ENCODE measurements around the gene MYO5C.

- TF ChIP-seq CTCF (optimal IDR thresholded peaks at IDR 0.05 in 1 of 3, IDR thresholded peaks at IDR 0.05 in 1 of 3, conservative IDR thresholded peaks at IDR 0.05 in 1 of 3; ENCODE audit: extremely low read depth in 1 of 3, insufficient read depth in 2 of 3, low read length in 3 of 3): no peak
- TF ChIP-seq EZH2 (IDR thresholded peaks at IDR 0.05; ENCODE audit: low read length): no peak
Observed at GRCh38 chr15:52243286-52243685, 52.3 kb downstream of the MYO5C start.

All from keratinocyte (primary cell).